BLaER1 (cell line): Measurements from ENCODE around the gene RSBN1L.

Experiments
- H3K27ac ChIP-seq: shearing (Covaris generic); formaldehyde crosslinking; 2 replicates; pipeline ENCODE4 v1.8.1; 2022
- H3K27me3 ChIP-seq: shearing (Covaris generic); formaldehyde crosslinking; 2 replicates; pipeline ENCODE4 v1.8.1; 2022
- H3K36me3 ChIP-seq: shearing (Covaris generic); formaldehyde crosslinking; 2 replicates; pipeline ENCODE4 v1.8.1; 2022
- H3K4me1 ChIP-seq: shearing (Covaris generic); formaldehyde crosslinking; 2 replicates; pipeline ENCODE4 v1.8.1; 2022
- H3K4me2 ChIP-seq: shearing (Covaris generic); formaldehyde crosslinking; 2 replicates; pipeline ENCODE4 v1.8.1; 2022
- H3K4me3 ChIP-seq: shearing (Covaris generic); formaldehyde crosslinking; 2 replicates; pipeline ENCODE4 v1.8.1; 2022
- H3K9ac ChIP-seq: shearing (Covaris generic); formaldehyde crosslinking; 2 replicates; pipeline ENCODE4 v1.8.1; 2022
- H3K9me3 ChIP-seq: shearing (Covaris generic); formaldehyde crosslinking; 2 replicates; pipeline ENCODE4 v1.8.1; 2022
- H4K20me1 ChIP-seq: shearing (Covaris generic); formaldehyde crosslinking; 2 replicates; pipeline ENCODE4 v1.8.1; 2022
- Cebpa-rat ChIP-seq: shearing (Covaris generic); IDR thresholded peaks from 2 replicates; pipeline ENCODE4 v1.8.1; 2022

The RSBN1L gene

DNA sequence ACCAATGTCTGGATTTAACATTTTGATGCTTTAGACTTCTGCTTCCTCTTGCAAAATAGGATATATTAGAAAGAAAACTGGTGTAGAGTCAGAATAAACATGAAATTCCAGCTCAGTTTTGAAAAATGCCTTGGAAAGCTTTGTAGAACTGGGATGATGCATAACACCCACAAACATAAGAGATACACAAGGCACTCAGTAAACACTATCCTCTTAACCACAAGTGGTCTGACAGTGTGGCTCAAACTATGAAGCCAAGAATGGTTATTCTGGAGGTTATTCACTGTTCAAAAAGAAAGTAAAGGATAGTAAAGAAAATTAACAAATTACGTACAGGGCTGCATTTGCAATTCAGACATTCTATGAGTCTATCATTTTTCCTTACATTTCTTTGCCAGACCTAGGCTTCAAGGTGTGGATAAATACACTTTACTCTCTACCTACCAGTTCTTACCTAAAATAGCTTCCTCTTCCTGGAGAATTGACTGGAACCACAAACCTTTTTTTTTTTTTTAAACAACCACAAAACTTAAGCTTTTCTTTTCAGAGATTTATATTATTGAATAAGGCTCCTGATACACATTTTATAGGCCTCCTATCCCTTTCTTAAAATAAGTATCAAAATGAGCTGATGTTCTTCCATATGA is 9.0 kb upstream of the RSBN1L start:
- Histone ChIP-seq H3K9ac (no peak overlapping the region), H3K27ac (no peak overlapping the region), H3K27me3 (no peaks in the 10 kb centered on the region), H4K20me1 (no peaks in the 10 kb centered on the region), H3K4me3 (no peak overlapping the region), H3K9me3 (no peaks in the 10 kb centered on the region; the same call in 1 of the 2 replicates), H3K4me2 (peak overlapping the region; percentile 23; the same call in 1 of the 2 replicates), H3K4me1 (peaks cover 21% of the 10 kb centered on the region), H3K36me3 (peaks cover 41% of the 10 kb centered on the region)
- TF ChIP-seq Cebpa-rat = no peak

DNA sequence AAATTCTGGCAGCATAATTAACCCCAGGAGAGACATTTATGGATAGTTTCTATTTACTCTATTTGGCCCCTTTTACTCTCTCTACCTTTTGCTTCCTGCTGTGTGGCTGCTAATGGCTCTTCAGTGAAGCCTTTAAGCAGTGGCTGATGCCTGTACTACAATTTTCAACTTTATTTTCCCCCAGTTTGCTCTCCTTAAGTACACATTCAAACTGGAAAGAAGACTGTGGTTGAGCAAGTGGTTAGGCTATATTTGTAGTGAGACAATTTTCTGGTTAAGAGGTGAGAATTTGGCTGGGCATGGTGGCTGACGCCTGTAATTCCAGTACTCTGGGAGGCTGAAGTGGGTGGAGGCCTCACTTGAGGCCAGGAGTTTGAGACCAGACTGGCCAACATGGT is 8.5 kb upstream of the RSBN1L start:
- Histone ChIP-seq H3K36me3 (peaks cover 39% of the 10 kb centered on the region), H3K4me2 (peak overlapping the region; percentile 23; the same call in 1 of the 2 replicates)

GRCh38 chr7:77690289-77690688 is 6.0 kb upstream of the RSBN1L start:
- no peak for TF ChIP-seq Cebpa-rat
- Histone ChIP-seq H3K4me2 (no peak overlapping the region), H3K27me3 (no peaks in the 10 kb centered on the region), H3K4me1 (peaks cover 29% of the 10 kb centered on the region), H3K27ac (no peak overlapping the region), H4K20me1 (no peaks in the 10 kb centered on the region), H3K9me3 (no peaks in the 10 kb centered on the region; the same call in 1 of the 2 replicates), H3K9ac (no peak overlapping the region), H3K4me3 (no peak overlapping the region), H3K36me3 (peaks cover 27% of the 10 kb centered on the region; the same call in 1 of the 2 replicates)

More for the DNA sequence above, 8.5 kb upstream of the RSBN1L start:
- H3K4me3 ChIP-seq = no peak overlapping the region
- H3K9ac ChIP-seq = no peak overlapping the region
- no peaks in the 10 kb centered on the region; the same call in 1 of the 2 replicates for H3K9me3 ChIP-seq
- peaks cover 21% of the 10 kb centered on the region for H3K4me1 ChIP-seq
- no peak for TF ChIP-seq Cebpa-rat
- H3K27ac ChIP-seq = no peak overlapping the region
- H3K27me3 ChIP-seq = no peaks in the 10 kb centered on the region
- H4K20me1 ChIP-seq = no peaks in the 10 kb centered on the region

DNA sequence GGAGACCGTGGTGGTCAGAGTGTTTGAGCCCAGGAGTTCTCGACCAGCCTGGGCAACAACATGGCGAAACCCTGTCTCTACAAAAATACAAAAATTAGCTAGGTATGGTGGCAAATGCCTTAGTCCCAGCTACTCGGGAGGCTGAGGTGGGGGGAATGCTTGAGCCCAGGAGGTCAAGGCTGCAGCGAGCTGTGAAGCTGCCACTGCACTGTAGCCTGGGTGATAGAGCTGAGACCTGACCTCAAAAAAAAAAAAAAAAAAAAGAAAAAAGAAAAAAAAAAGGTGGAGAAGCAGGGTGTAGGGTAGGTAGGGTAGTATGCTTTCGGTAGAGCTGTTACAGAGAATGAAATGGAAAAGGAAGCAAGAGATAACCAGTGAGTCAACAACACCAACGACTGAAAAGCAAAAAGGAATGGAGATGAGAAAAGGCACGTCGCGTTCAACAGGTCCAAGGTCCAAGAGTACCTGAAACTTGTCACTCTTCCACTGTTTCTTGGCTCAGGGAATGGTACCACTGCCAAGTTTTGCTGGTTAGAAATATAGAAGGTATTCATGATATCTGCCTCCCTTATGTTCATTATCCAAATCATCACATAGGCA is 4.3 kb upstream of the RSBN1L start:
- TF ChIP-seq Cebpa-rat = no peak
- Histone ChIP-seq H3K27me3 (no peaks in the 10 kb centered on the region), H3K4me1 (peaks cover 31% of the 10 kb centered on the region), H3K4me3 (no peak overlapping the region), H4K20me1 (peaks cover under 1% of the 10 kb centered on the region; the same call in 1 of the 2 replicates), H3K4me2 (no peak overlapping the region), H3K9ac (no peak overlapping the region), H3K27ac (no peak overlapping the region), H3K36me3 (peaks cover 25% of the 10 kb centered on the region; the same call in 1 of the 2 replicates), H3K9me3 (no peaks in the 10 kb centered on the region; the same call in 1 of the 2 replicates)

- H3K27me3 ChIP-seq = no peaks in the 10 kb centered on the region
- H4K20me1 ChIP-seq = peaks cover 20% of the 10 kb centered on the region
- H3K4me1 ChIP-seq = peaks cover 34% of the 10 kb centered on the region
- H3K9ac ChIP-seq = no peak overlapping the region
- TF ChIP-seq Cebpa-rat = no peak
- no peak overlapping the region for H3K27ac ChIP-seq
- H3K9me3 ChIP-seq = no peaks in the 10 kb centered on the region; the same call in 1 of the 2 replicates
- peaks cover 20% of the 10 kb centered on the region; the same call in 1 of the 2 replicates for H3K36me3 ChIP-seq
- no peak overlapping the region; the same call in 1 of the 2 replicates for H3K4me3 ChIP-seq
- H3K4me2 ChIP-seq = peak overlapping the region; percentile 82
These were observed 2.3 kb upstream of the RSBN1L start for GRCh38 chr7:77693830-77694583.

- Histone ChIP-seq H3K9me3 (no peaks in the 10 kb centered on the region; the same call in 1 of the 2 replicates), H3K4me3 (peak overlapping the region; percentile 99), H3K36me3 (peaks cover 18% of the 10 kb centered on the region; the same call in 1 of the 2 replicates), H3K27ac (peak overlapping the region; percentile 98), H3K4me2 (peak overlapping the region; percentile 96), H3K9ac (peak overlapping the region; percentile 98), H3K27me3 (no peaks in the 10 kb centered on the region), H4K20me1 (peaks cover 49% of the 10 kb centered on the region), H3K4me1 (peaks cover 45% of the 10 kb centered on the region)
- no peak for TF ChIP-seq Cebpa-rat
These were observed 630 bp downstream of the RSBN1L start for GRCh38 chr7:77696643-77697534.

DNA sequence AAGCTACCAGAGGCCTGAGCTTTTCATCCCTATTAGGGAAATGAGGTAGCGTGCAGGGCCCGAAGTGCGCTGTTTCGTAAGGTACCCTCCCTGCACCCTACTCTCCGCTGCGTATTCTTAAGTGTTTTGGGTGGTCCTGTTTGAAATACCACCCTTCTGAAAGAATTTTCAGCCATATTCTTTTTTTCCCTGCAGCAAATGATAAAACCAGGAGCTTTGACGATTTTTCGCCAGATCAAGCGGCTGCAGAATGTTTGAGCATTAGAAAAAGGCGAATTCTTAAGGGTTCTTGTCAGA is 1.2 kb downstream of the RSBN1L start:
- peaks cover 55% of the 10 kb centered on the region for H4K20me1 ChIP-seq
- peaks cover 45% of the 10 kb centered on the region for H3K4me1 ChIP-seq

DNA sequence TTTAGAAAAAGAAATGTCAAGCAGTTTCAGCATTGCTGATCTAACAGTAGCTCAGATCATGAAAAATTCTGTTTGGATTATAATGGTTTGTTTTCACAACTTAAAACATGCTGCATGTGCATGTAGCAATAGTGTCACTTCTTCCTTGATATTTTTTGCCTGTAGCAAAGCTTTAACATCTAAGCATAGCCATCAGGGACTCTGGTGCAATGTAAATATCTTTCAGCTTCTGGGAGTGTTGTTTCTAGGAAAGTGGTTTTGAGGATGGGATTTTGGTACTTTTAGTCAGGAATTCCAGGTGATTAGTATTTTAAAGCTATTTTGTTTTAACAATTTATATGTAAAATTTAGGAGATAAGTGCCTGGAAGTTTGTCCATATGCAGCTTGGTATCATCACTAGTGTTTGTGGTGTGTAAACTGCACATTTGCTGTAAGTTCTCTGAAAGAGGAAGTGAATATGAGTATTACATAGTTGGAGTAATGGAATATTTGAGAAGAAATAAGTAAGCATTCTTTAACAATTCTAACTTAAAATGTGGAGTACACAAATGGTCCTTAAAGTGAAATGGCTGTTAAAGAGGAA is 1.9 kb downstream of the RSBN1L start:
- peak overlapping the region; percentile 96 for H3K4me2 ChIP-seq
- H3K9me3 ChIP-seq = no peaks in the 10 kb centered on the region
- H4K20me1 ChIP-seq = peaks cover 62% of the 10 kb centered on the region
- H3K27ac ChIP-seq = 0 out of 2 replicates have a peak overlapping the region, but pooled peaks have one; percentile 98
- peak overlapping the region; percentile 99 for H3K4me3 ChIP-seq
- peaks cover 45% of the 10 kb centered on the region for H3K4me1 ChIP-seq
- peaks cover 19% of the 10 kb centered on the region; the same call in 1 of the 2 replicates for H3K36me3 ChIP-seq
- no peaks in the 10 kb centered on the region for H3K27me3 ChIP-seq
- TF ChIP-seq Cebpa-rat = no peak
- H3K9ac ChIP-seq = peak overlapping the region; percentile 98

More for the DNA sequence above, 1.2 kb downstream of the RSBN1L start:
- H3K9me3 ChIP-seq = no peaks in the 10 kb centered on the region
- H3K9ac ChIP-seq = peak overlapping the region; percentile 98
- H3K4me2 ChIP-seq = peak overlapping the region; percentile 96
- no peak for TF ChIP-seq Cebpa-rat
- no peaks in the 10 kb centered on the region for H3K27me3 ChIP-seq
- peak overlapping the region; percentile 99 for H3K4me3 ChIP-seq
- H3K36me3 ChIP-seq = peaks cover 15% of the 10 kb centered on the region; the same call in 1 of the 2 replicates
- H3K27ac ChIP-seq = peak overlapping the region; percentile 98
